Measurements from ENCODE around the gene SHLD3. TPM values are rescaled to one million over a fixed set of nuclear protein-coding genes. Genes with fewer than 3 reads are reported as not detected.
A peak's percentile ranks its signal among the peaks of the same experiment; 100 is the strongest.

Gene SHLD3
- total and polyA plus RNA-seq, 9 of the 15 experiments (the other 6 are each of a cell fraction or from before 2014, with no cell fraction given), result 3.0 to 14.5 (median 8.6) TPM

DNA sequence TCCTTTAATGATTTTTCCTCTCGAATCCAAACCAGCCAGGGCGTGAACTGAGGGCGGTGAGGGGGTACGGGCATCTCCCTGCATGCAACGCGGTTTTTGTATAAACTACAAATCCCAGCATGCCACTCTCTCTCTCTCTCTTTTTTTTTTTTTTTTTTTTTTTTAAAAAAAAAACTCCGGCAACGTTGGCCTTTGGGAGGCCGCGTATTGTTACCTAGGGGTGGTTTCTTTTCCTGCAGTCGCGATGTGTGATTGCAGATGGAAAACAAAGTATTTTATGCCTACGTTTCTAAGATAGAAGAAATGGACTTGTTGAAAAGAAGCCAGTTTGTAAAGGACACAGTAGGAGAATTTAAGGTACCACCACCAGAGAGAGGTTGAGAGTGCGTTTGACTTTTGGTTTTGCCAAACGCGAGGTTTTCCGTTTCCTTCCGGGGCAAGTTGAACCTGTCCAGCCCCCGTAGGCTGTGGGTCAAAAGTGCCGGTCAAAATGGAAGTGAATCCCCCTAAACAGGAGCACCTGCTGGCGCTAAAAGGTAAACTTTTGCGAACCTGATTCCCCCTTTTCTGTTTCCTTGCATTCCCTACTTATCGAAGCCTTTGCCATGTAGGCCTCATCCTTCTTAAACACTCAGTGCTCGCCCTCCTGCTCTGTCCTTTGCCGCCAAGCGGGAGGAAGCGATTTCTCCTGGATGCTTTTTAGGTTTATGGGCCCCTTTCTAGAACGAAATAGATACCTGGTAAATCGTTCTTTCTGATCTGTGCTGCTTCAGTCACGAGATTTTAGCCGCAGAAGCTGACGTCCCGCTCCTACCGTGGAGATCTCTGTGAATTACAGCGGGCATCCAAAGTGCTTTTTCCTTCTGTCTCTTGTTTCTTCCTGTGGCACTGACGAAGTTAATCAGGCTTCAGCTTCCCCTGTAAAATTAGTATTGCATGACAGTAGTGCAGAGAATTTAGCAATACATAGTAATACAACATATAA lies at the start of gene SHLD3, which contains the start of gene TRAPPC13 (continued):
- TF ChIP-seq ZNF316 (IDR thresholded peaks at IDR 0.05) (no peak), CHD1 (IDR thresholded peaks at IDR 0.05; ENCODE audit: low read length) (no peak), DNMT1 (IDR thresholded peaks at IDR 0.05) (no peak), ZNF347 (CRISPR knock-in tag; IDR thresholded peaks at IDR 0.05; ENCODE audit: low read depth) (no peak)
- TF ChIP-seq, protein P1, sequence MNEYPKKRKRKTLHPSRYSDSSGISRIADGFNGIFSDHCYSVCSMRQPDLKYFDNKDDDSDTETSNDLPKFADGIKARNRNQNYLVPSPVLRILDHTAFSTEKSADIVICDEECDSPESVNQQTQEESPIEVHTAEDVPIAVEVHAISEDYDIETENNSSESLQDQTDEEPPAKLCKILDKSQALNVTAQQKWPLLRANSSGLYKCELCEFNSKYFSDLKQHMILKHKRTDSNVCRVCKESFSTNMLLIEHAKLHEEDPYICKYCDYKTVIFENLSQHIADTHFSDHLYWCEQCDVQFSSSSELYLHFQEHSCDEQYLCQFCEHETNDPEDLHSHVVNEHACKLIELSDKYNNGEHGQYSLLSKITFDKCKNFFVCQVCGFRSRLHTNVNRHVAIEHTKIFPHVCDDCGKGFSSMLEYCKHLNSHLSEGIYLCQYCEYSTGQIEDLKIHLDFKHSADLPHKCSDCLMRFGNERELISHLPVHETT (CRISPR knock-in tag; conservative IDR thresholded peaks at IDR 0.05 in 1 of 2, IDR thresholded peaks at IDR 0.05 in 1 of 2), result peak in 1 of 2 experiments; percentile 84; a peak in 2 of 4 replicates
- TF ChIP-seq, protein P2, sequence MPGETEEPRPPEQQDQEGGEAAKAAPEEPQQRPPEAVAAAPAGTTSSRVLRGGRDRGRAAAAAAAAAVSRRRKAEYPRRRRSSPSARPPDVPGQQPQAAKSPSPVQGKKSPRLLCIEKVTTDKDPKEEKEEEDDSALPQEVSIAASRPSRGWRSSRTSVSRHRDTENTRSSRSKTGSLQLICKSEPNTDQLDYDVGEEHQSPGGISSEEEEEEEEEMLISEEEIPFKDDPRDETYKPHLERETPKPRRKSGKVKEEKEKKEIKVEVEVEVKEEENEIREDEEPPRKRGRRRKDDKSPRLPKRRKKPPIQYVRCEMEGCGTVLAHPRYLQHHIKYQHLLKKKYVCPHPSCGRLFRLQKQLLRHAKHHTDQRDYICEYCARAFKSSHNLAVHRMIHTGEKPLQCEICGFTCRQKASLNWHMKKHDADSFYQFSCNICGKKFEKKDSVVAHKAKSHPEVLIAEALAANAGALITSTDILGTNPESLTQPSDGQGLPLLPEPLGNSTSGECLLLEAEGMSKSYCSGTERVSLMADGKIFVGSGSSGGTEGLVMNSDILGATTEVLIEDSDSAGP (CRISPR knock-in tag; IDR thresholded peaks at IDR 0.05), result no peak
- TF ChIP-seq, protein P3, sequence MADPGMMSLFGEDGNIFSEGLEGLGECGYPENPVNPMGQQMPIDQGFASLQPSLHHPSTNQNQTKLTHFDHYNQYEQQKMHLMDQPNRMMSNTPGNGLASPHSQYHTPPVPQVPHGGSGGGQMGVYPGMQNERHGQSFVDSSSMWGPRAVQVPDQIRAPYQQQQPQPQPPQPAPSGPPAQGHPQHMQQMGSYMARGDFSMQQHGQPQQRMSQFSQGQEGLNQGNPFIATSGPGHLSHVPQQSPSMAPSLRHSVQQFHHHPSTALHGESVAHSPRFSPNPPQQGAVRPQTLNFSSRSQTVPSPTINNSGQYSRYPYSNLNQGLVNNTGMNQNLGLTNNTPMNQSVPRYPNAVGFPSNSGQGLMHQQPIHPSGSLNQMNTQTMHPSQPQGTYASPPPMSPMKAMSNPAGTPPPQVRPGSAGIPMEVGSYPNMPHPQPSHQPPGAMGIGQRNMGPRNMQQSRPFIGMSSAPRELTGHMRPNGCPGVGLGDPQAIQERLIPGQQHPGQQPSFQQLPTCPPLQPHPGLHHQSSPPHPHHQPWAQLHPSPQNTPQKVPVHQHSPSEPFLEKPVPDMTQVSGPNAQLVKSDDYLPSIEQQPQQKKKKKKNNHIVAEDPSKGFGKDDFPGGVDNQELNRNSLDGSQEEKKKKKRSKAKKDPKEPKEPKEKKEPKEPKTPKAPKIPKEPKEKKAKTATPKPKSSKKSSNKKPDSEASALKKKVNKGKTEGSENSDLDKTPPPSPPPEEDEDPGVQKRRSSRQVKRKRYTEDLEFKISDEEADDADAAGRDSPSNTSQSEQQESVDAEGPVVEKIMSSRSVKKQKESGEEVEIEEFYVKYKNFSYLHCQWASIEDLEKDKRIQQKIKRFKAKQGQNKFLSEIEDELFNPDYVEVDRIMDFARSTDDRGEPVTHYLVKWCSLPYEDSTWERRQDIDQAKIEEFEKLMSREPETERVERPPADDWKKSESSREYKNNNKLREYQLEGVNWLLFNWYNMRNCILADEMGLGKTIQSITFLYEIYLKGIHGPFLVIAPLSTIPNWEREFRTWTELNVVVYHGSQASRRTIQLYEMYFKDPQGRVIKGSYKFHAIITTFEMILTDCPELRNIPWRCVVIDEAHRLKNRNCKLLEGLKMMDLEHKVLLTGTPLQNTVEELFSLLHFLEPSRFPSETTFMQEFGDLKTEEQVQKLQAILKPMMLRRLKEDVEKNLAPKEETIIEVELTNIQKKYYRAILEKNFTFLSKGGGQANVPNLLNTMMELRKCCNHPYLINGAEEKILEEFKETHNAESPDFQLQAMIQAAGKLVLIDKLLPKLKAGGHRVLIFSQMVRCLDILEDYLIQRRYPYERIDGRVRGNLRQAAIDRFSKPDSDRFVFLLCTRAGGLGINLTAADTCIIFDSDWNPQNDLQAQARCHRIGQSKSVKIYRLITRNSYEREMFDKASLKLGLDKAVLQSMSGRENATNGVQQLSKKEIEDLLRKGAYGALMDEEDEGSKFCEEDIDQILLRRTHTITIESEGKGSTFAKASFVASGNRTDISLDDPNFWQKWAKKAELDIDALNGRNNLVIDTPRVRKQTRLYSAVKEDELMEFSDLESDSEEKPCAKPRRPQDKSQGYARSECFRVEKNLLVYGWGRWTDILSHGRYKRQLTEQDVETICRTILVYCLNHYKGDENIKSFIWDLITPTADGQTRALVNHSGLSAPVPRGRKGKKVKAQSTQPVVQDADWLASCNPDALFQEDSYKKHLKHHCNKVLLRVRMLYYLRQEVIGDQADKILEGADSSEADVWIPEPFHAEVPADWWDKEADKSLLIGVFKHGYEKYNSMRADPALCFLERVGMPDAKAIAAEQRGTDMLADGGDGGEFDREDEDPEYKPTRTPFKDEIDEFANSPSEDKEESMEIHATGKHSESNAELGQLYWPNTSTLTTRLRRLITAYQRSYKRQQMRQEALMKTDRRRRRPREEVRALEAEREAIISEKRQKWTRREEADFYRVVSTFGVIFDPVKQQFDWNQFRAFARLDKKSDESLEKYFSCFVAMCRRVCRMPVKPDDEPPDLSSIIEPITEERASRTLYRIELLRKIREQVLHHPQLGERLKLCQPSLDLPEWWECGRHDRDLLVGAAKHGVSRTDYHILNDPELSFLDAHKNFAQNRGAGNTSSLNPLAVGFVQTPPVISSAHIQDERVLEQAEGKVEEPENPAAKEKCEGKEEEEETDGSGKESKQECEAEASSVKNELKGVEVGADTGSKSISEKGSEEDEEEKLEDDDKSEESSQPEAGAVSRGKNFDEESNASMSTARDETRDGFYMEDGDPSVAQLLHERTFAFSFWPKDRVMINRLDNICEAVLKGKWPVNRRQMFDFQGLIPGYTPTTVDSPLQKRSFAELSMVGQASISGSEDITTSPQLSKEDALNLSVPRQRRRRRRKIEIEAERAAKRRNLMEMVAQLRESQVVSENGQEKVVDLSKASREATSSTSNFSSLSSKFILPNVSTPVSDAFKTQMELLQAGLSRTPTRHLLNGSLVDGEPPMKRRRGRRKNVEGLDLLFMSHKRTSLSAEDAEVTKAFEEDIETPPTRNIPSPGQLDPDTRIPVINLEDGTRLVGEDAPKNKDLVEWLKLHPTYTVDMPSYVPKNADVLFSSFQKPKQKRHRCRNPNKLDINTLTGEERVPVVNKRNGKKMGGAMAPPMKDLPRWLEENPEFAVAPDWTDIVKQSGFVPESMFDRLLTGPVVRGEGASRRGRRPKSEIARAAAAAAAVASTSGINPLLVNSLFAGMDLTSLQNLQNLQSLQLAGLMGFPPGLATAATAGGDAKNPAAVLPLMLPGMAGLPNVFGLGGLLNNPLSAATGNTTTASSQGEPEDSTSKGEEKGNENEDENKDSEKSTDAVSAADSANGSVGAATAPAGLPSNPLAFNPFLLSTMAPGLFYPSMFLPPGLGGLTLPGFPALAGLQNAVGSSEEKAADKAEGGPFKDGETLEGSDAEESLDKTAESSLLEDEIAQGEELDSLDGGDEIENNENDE (IDR thresholded peaks at IDR 0.05; ENCODE audit: low read depth, low read length), result no peak
- TF ChIP-seq, protein P4, sequence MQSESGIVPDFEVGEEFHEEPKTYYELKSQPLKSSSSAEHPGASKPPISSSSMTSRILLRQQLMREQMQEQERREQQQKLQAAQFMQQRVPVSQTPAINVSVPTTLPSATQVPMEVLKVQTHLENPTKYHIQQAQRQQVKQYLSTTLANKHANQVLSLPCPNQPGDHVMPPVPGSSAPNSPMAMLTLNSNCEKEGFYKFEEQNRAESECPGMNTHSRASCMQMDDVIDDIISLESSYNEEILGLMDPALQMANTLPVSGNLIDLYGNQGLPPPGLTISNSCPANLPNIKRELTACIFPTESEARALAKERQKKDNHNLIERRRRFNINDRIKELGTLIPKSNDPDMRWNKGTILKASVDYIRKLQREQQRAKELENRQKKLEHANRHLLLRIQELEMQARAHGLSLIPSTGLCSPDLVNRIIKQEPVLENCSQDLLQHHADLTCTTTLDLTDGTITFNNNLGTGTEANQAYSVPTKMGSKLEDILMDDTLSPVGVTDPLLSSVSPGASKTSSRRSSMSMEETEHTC (IDR thresholded peaks at IDR 0.05), result no peak

All from K562 (cell line).